GM23248 (cell line): Measurements from ENCODE around the gene TMEM123.

Experiments used
- EZH2 ChIP-seq: fragments of 200-600 bp; sonication (generic); IDR thresholded peaks from 2 replicates; pipeline ENCODE4 v1.6.1; 2018; ENCODE audit warnings: antibody characterized with exemption, mild to moderate bottlenecking; ENCODE audit not compliant: insufficient read depth, poor library complexity, severe bottlenecking
- EZH2phosphoT487 ChIP-seq: fragments of 200-600 bp; sonication (generic); IDR thresholded peaks from 2 replicates; pipeline ENCODE4 v1.6.1; 2018; ENCODE audit warnings: antibody characterized with exemption, moderate library complexity, mild to moderate bottlenecking, low read depth; ENCODE audit not compliant: insufficient read depth

- no peak for TF ChIP-seq EZH2
- no peak for TF ChIP-seq EZH2phosphoT487
Observed at GRCh38 chr11:102472127-102472526, 19.6 kb upstream of the TMEM123 start.
